ENCODE results near the gene ZNRF3. TPM values are rescaled to one million over a fixed set of nuclear protein-coding genes. Genes with fewer than 3 reads are reported as not detected.

Gene ZNRF3
- total and polyA plus RNA-seq, 2 experiments from 2014 or later: 11.1 to 32.2 TPM

DNA sequence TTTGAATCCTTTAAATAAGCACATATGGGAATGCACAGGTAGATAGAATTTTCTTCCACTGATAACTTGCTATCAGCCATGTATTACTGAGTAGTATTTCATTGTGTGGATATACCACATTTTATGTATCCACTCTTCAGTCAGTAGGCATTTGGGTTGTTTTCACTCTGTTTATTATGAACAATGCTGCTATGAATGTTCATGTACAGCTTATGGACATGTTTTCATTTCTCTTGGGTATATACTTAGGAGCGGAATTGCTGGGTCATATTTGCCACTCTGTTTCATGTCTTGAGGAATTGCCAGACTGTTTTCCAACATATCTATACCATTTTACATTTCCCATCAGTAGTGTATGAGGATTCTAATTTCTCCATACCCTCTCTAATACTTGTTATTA lies 63.8 kb downstream of the ZNRF3 start (continued):
- TF ChIP-seq, protein P1, sequence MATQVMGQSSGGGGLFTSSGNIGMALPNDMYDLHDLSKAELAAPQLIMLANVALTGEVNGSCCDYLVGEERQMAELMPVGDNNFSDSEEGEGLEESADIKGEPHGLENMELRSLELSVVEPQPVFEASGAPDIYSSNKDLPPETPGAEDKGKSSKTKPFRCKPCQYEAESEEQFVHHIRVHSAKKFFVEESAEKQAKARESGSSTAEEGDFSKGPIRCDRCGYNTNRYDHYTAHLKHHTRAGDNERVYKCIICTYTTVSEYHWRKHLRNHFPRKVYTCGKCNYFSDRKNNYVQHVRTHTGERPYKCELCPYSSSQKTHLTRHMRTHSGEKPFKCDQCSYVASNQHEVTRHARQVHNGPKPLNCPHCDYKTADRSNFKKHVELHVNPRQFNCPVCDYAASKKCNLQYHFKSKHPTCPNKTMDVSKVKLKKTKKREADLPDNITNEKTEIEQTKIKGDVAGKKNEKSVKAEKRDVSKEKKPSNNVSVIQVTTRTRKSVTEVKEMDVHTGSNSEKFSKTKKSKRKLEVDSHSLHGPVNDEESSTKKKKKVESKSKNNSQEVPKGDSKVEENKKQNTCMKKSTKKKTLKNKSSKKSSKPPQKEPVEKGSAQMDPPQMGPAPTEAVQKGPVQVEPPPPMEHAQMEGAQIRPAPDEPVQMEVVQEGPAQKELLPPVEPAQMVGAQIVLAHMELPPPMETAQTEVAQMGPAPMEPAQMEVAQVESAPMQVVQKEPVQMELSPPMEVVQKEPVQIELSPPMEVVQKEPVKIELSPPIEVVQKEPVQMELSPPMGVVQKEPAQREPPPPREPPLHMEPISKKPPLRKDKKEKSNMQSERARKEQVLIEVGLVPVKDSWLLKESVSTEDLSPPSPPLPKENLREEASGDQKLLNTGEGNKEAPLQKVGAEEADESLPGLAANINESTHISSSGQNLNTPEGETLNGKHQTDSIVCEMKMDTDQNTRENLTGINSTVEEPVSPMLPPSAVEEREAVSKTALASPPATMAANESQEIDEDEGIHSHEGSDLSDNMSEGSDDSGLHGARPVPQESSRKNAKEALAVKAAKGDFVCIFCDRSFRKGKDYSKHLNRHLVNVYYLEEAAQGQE (IDR thresholded peaks at IDR 0.05; ENCODE audit: unreplicated experiment): no peak
- no peak for TF ChIP-seq ZNF331 (CRISPR knock-in tag; IDR thresholded peaks at IDR 0.05; ENCODE audit: low read depth)

DNA sequence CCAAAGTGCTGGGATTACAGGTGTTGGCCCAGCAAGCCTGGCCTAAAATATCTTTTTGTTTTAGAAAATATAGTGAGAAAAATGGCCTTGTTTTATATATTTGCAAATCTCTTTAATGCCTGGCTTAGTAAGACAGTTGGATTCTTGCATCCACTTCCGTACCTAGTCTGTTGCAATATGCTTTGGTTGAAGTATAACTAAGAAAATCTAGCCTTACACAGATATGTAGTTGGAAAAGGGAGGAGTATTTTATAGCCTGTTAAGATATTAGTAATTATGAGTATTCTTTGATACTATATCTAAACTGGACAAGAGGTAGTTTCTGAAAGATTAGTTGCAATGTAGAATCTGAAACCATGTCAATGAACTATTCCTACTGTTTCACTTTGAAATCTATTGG lies 65.1 kb downstream of the ZNRF3 start:
- Histone ChIP-seq H2AFZ (no peak overlapping the region), H3K79me2 (replicated peaks; ENCODE audit: insufficient read depth) (peaks cover 100% of the 10 kb centered on the region), H4K20me1 (replicated peaks; ENCODE audit: insufficient read depth) (peaks cover 5% of the 10 kb centered on the region), H3K36me3 (ENCODE audit: insufficient read depth) (no peaks in the 10 kb centered on the region; the same call in 1 of the 2 replicates), H3K27me3 (ENCODE audit: insufficient read depth) (no peaks in the 10 kb centered on the region), H3K9me2 (ENCODE audit: insufficient read depth) (no peaks in the 10 kb centered on the region), H3K4me2 (no peak overlapping the region), H3K4me3 (no peak overlapping the region), H3F3A (replicated peaks; ENCODE audit: low read depth) (no peaks in the 10 kb centered on the region), H3K27ac (ENCODE audit: low read depth) (no peak overlapping the region), H3K4me1 (ENCODE audit: insufficient read depth) (peaks cover 41% of the 10 kb centered on the region)
- Mint-ChIP-seq H3K4me1 (peaks cover 48% of the 10 kb centered on the region), H3K9me3 (peaks cover 8% of the 10 kb centered on the region), H3K4me3 (no peak overlapping the region), H3K27me3 (ENCODE audit: insufficient read depth, low read depth, poor library complexity) (peaks cover 2% of the 10 kb centered on the region), H3K36me3 (ENCODE audit: low read depth) (peaks cover 24% of the 10 kb centered on the region), H3K27ac (no peak overlapping the region; the same call in 1 of the 2 replicates)
- DNase-seq (ENCODE audit: low spot score): no peak
- ATAC-seq: no peak
- TF ChIP-seq POLR2AphosphoS5 (IDR thresholded peaks at IDR 0.05; ENCODE audit: low read depth) (no peak), EZH2phosphoT487 (IDR thresholded peaks at IDR 0.05; ENCODE audit: unreplicated experiment) (no peak), STAT1 (IDR thresholded peaks at IDR 0.05; ENCODE audit: unreplicated experiment) (no peak), ZNF114 (CRISPR knock-in tag; IDR thresholded peaks at IDR 0.05) (no peak), EZH2 (IDR thresholded peaks at IDR 0.05; ENCODE audit: low read depth, unreplicated experiment) (no peak), CREB1 (CRISPR knock-in tag; IDR thresholded peaks at IDR 0.05; ENCODE audit: low read depth) (no peak), NANOG (IDR thresholded peaks at IDR 0.05; ENCODE audit: borderline replicate concordance) (no peak)
- TF ChIP-seq, protein P2, sequence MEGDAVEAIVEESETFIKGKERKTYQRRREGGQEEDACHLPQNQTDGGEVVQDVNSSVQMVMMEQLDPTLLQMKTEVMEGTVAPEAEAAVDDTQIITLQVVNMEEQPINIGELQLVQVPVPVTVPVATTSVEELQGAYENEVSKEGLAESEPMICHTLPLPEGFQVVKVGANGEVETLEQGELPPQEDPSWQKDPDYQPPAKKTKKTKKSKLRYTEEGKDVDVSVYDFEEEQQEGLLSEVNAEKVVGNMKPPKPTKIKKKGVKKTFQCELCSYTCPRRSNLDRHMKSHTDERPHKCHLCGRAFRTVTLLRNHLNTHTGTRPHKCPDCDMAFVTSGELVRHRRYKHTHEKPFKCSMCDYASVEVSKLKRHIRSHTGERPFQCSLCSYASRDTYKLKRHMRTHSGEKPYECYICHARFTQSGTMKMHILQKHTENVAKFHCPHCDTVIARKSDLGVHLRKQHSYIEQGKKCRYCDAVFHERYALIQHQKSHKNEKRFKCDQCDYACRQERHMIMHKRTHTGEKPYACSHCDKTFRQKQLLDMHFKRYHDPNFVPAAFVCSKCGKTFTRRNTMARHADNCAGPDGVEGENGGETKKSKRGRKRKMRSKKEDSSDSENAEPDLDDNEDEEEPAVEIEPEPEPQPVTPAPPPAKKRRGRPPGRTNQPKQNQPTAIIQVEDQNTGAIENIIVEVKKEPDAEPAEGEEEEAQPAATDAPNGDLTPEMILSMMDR (conservative IDR thresholded peaks at IDR 0.05; ENCODE audit: low read depth in 2 of 2): no peak
- TF ChIP-seq, protein P3, sequence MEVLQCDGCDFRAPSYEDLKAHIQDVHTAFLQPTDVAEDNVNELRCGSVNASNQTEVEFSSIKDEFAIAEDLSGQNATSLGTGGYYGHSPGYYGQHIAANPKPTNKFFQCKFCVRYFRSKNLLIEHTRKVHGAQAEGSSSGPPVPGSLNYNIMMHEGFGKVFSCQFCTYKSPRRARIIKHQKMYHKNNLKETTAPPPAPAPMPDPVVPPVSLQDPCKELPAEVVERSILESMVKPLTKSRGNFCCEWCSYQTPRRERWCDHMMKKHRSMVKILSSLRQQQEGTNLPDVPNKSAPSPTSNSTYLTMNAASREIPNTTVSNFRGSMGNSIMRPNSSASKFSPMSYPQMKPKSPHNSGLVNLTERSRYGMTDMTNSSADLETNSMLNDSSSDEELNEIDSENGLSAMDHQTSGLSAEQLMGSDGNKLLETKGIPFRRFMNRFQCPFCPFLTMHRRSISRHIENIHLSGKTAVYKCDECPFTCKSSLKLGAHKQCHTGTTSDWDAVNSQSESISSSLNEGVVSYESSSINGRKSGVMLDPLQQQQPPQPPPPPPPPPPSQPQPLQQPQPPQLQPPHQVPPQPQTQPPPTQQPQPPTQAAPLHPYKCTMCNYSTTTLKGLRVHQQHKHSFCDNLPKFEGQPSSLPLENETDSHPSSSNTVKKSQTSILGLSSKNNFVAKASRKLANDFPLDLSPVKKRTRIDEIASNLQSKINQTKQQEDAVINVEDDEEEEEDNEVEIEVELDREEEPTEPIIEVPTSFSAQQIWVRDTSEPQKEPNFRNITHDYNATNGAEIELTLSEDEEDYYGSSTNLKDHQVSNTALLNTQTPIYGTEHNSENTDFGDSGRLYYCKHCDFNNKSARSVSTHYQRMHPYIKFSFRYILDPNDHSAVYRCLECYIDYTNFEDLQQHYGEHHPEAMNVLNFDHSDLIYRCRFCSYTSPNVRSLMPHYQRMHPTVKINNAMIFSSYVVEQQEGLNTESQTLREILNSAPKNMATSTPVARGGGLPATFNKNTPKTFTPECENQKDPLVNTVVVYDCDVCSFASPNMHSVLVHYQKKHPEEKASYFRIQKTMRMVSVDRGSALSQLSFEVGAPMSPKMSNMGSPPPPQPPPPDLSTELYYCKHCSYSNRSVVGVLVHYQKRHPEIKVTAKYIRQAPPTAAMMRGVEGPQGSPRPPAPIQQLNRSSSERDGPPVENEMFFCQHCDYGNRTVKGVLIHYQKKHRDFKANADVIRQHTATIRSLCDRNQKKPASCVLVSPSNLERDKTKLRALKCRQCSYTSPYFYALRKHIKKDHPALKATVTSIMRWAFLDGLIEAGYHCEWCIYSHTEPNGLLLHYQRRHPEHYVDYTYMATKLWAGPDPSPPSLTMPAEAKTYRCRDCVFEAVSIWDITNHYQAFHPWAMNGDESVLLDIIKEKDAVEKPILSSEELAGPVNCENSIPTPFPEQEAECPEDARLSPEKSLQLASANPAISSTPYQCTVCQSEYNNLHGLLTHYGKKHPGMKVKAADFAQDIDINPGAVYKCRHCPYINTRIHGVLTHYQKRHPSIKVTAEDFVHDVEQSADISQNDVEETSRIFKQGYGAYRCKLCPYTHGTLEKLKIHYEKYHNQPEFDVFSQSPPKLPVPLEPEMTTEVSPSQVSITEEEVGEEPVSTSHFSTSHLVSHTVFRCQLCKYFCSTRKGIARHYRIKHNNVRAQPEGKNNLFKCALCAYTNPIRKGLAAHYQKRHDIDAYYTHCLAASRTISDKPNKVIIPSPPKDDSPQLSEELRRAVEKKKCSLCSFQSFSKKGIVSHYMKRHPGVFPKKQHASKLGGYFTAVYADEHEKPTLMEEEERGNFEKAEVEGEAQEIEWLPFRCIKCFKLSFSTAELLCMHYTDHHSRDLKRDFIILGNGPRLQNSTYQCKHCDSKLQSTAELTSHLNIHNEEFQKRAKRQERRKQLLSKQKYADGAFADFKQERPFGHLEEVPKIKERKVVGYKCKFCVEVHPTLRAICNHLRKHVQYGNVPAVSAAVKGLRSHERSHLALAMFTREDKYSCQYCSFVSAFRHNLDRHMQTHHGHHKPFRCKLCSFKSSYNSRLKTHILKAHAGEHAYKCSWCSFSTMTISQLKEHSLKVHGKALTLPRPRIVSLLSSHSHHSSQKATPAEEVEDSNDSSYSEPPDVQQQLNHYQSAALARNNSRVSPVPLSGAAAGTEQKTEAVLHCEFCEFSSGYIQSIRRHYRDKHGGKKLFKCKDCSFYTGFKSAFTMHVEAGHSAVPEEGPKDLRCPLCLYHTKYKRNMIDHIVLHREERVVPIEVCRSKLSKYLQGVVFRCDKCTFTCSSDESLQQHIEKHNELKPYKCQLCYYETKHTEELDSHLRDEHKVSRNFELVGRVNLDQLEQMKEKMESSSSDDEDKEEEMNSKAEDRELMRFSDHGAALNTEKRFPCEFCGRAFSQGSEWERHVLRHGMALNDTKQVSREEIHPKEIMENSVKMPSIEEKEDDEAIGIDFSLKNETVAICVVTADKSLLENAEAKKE (CRISPR knock-in tag; IDR thresholded peaks at IDR 0.05): no peak
- TF ChIP-seq, protein P4, sequence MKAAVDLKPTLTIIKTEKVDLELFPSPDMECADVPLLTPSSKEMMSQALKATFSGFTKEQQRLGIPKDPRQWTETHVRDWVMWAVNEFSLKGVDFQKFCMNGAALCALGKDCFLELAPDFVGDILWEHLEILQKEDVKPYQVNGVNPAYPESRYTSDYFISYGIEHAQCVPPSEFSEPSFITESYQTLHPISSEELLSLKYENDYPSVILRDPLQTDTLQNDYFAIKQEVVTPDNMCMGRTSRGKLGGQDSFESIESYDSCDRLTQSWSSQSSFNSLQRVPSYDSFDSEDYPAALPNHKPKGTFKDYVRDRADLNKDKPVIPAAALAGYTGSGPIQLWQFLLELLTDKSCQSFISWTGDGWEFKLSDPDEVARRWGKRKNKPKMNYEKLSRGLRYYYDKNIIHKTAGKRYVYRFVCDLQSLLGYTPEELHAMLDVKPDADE (IDR thresholded peaks at IDR 0.05): no peak
